SH-SY5Y (cell line): Measurements from ENCODE around the gene PCNT.

ENCODE experiments used
- GATA2 ChIP-seq: IDR thresholded peaks from 2 replicates; pipeline ENCODE4 v1.6.1; 2011; ENCODE audit warnings: mild to moderate bottlenecking, low read depth, low read length
- GATA3 ChIP-seq: IDR thresholded peaks from 2 replicates; pipeline ENCODE4 v1.6.1; 2011; ENCODE audit warnings: low read depth, mild to moderate bottlenecking, low read length, moderate library complexity

- TF ChIP-seq GATA3 (no peak), GATA2 (no peak)
Measured at GRCh38 chr21:46458315-46459023, 134.5 kb downstream of the PCNT start, which contains the start of gene DIP2A.
